ENCODE measurements around the gene IFNA4. TPM values are rescaled to one million over a fixed set of nuclear protein-coding genes. Genes with fewer than 3 reads are reported as not detected.
A peak's percentile ranks its signal among the peaks of the same experiment; 100 is the strongest.
"Not testable (repeated sequence)": the region's sequence is repeated elsewhere in the genome, so short reads cannot be mapped to it uniquely, and the experiment has no call there.

Gene IFNA4
- polyA plus RNA-seq (ENCODE audit: insufficient read length): not detected

DNA sequence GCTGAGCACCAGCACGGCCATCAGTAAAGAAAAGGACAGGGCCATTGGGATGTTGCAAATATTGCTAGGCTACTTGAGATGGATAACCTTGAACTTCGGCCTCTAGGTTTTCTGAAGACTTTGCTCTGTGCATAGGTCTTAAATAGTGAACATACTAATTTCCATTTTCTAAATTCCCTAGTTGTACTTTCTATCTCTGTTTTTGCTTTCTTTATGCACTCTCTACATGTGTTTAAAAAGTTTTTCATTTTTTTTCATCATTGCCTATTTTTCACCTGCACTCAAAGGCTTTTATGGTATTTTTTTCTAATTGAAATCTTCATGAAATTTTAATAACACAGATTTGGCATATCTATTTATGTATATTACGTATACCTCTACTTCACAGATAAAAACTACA is at the start of gene IFNA4:
Gene IFNA4 (minus strand): TSS at position 101 of the 400 bp plus-strand sequence. CDS start 56 bp downstream, at position 45.
- DNase-seq (ENCODE audit: low read depth): not testable (repeated sequence)

GRCh38 chr9:21236360-21236714 is 49.0 kb upstream of the IFNA4 start:
- DNase-seq (ENCODE audit: low read depth): not testable (repeated sequence)

GRCh38 chr9:21235468-21236359 is 48.3 kb upstream of the IFNA4 start:
- DNase-seq (ENCODE audit: low read depth): peak; percentile 17

- no peak for DNase-seq (ENCODE audit: low read depth)
These were observed 46.8 kb upstream of the IFNA4 start for GRCh38 chr9:21234153-21234687.

DNA sequence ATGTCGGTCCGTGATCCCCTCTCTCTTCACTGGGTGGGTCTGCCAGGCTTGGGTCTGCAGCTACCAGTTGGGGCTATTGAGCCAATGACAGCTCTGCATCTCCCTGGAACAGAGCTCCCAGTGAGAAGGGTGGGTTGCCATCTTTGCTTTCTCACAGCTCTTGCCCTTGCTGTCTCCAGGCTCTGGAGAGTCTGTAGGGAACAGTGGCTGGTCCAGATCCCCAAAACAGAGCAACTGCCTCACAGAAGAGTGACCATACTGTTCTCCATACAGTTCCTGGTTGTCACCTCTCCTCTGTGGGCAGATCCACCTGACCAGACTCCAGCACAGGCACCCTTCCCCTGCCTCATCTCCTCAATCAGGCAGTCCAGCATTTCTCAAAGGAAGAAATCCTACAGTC is 45.9 kb upstream of the IFNA4 start:
- no peak for DNase-seq (ENCODE audit: low read depth)

DNA sequence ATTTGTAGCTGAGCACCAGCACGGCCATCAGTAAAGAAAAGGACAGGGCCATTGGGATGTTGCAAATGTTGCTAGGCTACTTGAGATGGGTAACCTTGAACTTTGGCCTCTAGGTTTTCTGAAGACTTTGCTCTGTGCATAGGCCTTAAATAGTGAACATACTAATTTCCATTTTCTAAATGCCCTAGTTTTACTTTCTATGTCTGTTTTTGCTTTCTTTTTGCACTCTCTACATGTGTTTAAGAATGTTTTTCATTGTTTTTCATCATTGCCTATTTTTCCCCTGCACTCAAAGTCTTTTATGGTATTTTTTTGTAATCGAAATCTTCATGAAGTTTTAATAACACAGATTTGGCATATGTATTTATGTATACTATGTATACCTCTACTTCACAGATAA is 40.7 kb upstream of the IFNA4 start, which contains the start of gene IFNA17:
Gene IFNA17 (minus strand): TSS at position 101 of the 400 bp plus-strand sequence. CDS start 49 bp downstream, at position 52.
- no peak for DNase-seq (ENCODE audit: low read depth)

DNA sequence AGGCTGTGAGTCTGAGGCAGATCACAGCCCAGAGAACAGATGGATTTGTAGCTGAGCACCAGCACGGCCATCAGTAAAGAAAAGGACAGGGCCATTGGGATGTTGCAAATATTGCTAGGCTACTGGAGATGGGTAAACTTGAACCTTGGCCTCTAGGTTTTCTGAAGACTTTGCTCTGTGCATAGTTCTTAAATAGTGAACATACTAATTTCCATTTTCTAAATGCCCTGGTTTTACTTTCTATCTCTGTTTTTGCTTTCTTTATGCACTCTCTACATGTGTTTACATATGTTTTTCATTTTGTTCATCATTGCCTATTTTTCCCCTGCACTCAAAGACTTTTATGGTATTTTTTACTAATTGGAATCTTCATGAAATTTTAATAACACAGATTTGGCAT is 29.8 kb upstream of the IFNA4 start, which contains the start of gene IFNA16:
Gene IFNA16 (minus strand): TSS at position 101 of the 400 bp plus-strand sequence. CDS start 6 bp downstream, at position 95.
- not testable (repeated sequence) for DNase-seq (ENCODE audit: low read depth)

DNA sequence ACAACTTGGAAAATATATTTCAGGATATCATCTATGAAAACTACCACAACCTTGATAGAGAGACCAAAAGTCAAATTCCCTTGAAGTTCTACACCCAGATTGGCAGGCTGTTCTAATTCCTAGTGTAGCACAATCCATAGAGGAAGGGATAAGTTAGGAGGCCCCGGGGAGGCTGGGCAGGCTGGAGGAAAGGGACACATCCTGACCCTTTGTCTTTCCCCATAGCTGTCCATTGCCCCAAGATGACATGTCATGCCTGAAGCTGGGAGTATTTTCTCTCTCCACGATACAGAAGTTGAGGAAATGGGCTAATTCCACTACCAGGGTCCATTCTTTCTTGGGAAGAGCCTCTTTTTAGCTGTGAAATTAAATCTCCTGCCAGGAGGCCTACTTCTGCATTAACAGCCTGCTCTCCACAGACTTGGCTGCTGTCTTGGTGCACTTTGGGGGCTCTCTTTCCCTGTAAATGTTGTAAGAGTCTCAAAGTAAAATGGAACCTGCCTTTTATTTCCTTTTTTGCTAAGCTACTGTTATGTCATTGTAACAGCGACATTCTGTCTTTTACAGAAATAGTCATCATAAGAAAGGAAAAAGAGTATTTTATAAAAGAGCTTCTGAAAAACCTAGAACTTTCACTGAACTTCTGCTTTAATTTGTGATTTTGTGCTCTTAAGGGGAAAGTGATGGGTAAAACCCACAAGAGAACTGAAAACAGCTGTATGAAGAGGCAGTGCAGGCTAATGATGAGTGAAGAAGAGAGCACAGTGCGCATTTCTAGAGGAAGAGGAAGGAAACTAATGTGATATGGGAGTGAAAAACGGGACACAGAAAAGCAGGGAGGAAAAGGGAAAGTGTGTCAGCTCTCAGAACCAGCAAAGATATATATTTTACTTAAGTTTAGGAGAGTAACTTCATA is 26.3 kb upstream of the IFNA4 start:
- DNase-seq (ENCODE audit: low read depth): not testable (repeated sequence)

GRCh38 chr9:21212160-21212559 is 24.8 kb upstream of the IFNA4 start:
- not testable (repeated sequence) for DNase-seq (ENCODE audit: low read depth)

DNA sequence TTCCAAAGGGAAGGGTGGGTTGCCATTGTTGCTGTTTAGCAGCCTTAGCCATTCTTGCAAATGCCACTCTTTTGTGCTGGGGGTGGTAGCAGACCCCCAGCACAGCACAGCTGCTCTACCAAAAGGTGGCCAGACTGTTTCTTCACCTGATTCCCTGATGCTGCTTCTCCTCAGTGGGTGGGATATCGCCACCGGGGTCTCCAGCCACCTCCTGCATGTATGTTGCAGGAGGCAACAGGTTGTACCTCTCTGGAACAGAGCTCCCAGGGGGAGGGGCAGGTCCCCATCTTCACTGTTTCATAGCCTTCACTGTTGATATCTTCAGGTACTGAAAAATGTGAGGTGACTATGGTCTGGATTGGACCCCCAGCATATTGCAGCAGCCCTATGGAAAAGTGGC is 23.4 kb upstream of the IFNA4 start:
- not testable (repeated sequence) for DNase-seq (ENCODE audit: low read depth)

DNA sequence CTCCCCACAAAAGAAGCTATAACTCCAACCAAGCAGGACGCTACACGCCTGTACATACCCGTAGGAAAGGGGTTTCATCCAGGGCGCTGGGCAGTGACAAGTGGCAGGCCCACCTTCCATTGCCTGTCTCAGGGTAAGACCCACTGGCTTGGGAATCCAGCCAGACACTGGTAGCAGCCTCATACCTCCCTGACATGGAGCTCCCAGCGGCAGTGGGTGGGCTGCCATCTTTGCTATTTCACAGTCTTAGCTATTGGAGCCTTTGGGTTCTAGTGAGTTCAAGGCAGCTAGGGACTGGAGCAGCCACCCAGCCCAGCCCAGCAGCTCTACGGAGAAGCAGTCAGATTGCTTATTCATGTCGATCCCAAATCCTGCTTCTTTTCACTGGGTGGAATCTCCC is 22.9 kb upstream of the IFNA4 start:
- no peak for DNase-seq (ENCODE audit: low read depth)

GRCh38 chr9:21207043-21207442 is 19.7 kb upstream of the IFNA4 start, which contains the start of gene IFNA10:
Gene IFNA10 (minus strand): TSS chr9:21207143. CDS start chr9:21207097, 46 bp downstream.
- not testable (repeated sequence) for DNase-seq (ENCODE audit: low read depth)

GRCh38 chr9:21205204-21205603 is 17.8 kb upstream of the IFNA4 start:
- DNase-seq (ENCODE audit: low read depth): no peak

DNA sequence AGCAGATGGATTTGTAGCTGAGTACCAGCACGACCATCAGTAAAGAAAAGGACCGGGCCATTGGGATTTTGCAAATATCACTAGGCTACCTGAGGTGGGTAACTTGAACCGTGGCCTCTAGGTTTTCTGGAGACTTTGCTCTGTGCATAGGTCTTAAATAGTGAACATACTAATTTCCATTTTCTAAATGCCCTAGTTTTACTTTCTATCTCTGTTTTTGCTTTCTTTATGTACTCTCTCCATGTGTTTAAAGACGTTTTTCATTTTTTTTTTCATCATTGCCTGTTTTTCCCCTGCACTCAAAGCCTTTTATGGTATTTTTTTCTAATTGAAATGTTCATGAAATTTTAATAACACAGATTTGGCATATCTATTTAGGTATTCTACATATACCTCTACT is 14.7 kb upstream of the IFNA4 start, which contains the start of gene IFNA7:
Gene IFNA7 (minus strand): TSS at position 101 of the 400 bp plus-strand sequence. CDS start 40 bp downstream, at position 61.
- DNase-seq (ENCODE audit: low read depth): not testable (repeated sequence)

DNA sequence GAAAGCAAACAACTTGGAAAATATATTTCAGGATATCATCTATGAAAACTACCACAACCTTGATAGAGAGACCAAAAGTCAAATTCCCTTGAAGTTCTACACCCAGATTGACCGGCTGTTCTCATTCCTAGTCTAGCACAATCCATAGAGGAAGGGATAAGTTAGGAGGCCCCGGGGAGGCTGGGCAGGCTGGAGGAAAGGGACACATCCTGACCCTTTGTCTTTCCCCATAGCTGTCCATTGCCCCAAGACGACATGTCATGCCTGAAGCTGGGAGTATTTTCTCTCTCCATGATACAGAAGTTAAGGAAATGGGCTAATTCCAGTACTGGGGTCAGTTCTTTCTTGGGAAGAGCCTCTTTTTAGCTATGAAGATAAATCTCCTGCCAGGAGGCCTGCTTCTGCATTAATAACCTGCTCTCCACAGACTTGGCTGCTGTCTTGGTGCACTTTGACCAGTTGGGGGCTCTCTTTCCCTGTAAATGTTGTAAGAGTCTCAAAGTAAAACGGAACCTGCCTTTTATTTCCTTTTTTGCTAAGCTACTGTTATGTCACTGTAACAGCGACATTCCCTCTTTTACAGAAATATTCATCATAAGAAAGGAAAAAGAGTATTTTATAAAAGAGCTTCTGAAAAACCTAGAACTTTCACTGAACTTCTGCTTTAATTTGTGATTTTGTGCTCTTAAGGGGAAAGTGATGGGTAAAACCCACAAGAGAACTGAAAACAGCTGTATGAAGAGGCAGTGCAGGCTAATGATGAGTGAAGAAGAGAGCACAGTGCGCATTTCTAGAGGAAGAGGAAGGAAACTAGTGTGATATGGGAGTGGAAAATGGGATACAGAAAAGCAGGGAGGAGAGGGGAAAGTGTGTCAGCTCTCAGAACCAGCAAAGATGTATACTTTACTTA is 7.7 kb upstream of the IFNA4 start:
- not testable (repeated sequence) for DNase-seq (ENCODE audit: low read depth)

GRCh38 chr9:21182810-21183736 is 4.3 kb downstream of the IFNA4 start:
- DNase-seq (ENCODE audit: low read depth): not testable (repeated sequence)

GRCh38 chr9:21174671-21175070 is 12.7 kb downstream of the IFNA4 start:
- no peak for DNase-seq (ENCODE audit: low read depth)

GRCh38 chr9:21172156-21172555 is 15.2 kb downstream of the IFNA4 start:
- no peak for DNase-seq (ENCODE audit: low read depth)

GRCh38 chr9:21171351-21171750 is 16.0 kb downstream of the IFNA4 start:
- DNase-seq (ENCODE audit: low read depth): no peak

All from forelimb muscle (tissue), 1 donor.